NK-92 (cell line): ENCODE data around the gene DDAH2.

Experiments used
- DNase-seq: peaks from one replicate; lab custom pipeline; 2025; ENCODE audit not compliant: unreplicated experiment; lab: John Stamatoyannopoulos, UW

The DDAH2 gene

DNA sequence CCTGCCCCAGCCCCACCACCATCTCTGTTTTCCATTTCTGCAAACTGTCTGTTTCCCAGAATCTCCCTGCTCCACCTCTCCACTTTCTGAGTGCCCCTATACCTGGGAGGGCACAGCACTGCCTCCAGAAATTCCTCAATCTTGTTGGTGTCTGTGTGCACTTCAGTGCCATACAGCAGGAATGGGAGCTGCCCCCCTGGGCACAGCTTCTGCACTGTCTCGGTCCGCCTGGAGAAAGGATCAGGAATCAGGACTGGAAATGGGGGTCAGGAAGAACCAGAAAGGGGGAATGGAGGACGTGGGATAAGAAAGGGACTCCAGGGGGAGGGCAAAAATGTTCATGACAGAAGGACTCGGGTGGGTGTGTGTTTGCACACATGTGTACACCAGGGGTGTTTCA is 4.6 kb upstream of the DDAH2 start:
- DNase-seq, result no peak

DNA sequence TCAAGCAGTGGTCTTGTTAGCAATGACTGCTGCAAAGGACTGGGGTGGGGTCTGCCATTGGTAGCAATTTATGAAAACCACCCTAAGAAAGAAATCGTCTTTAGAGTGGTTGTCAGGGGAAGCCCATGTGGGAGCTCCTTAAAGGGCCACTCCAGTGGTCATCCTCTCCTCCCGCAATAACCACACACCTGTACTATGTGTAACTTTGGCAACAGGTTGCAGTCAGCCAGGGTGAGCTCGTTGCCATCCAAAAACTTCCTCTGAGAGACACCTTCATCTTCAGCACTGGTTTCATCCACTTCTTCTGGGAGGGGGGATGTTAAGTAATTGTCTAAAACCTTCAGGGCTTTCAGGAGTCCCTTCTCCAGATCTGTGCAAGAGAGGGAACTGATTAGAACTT is 2.9 kb upstream of the DDAH2 start:
- DNase-seq, result no peak

DNA sequence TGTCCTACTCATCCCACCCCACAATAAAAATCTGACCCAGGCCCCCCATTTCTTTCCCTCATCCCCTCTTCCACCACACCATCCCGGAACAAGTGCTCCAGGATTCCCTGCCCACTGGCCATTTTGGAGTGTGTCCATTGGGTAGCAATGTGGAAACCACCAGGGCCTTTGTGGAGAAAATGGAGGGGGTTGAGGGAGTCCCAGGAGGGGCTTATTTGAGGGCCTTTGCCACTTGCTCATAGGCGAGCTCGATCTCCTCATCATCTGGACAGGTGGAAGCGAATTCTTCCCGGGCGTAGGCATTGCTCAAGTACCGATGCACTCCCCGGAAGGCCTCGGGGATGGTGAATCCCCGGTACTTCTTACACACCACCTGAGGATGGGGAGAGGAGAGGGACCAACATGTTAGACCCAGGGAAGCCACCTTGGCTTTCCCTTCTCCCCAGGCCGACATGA is 1.6 kb upstream of the DDAH2 start:
- DNase-seq, result no peak

DNA sequence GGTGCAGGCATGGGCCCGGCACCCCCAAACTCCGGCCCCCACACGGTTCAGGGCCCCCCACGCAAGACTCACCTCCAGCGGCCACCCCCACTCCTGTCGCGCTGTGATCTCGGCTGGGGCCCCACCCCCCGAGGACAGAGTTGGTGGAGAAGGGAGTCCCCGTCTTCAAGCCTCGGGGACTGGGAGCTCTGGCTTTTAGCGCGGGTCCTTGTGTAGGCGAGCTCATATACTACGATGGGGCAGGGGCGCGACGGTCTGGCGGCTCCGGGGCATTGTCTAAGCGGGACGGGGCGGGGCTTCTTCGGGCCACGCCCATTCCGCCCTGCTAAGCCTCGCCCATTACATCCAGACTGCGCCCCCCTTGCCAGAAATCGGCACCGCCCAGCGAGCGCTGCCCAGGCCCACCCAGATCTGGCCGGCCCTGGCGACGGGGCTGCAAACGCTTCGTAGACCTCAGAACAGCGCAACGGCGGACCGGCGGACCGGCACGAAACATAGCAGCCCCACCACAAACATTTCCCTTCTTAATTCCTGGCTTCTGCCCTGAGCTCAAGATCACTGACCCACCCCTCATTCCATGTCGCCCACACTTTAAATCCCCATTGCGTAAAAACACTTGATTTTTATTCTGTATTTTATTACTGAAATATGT is 1.0 kb upstream of the DDAH2 start:
- DNase-seq, result no peak

DNA sequence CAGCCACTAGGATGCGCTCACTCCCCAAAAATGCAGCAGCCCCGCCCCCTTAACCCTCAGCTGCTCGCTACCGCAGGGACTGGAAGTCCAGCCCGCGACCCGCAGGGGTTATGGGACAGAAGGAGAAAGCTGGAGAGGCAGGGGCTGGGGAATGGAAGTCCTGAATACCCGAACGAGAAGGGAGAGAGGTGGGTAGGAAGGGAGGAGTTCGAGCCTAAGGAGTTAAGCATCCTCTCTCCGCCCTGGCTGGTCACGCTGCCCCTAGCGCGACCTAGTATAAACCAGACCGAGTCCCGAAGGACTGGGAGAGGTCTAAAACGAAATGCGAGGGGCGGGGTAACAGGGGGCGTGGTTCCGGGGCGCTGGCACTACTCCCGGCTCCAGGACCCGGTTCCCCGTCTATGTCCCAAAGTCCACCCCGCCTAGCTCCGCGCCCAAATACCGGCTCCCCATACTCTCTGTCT is 448 bp upstream of the DDAH2 start:
- DNase-seq, result no peak

DNA sequence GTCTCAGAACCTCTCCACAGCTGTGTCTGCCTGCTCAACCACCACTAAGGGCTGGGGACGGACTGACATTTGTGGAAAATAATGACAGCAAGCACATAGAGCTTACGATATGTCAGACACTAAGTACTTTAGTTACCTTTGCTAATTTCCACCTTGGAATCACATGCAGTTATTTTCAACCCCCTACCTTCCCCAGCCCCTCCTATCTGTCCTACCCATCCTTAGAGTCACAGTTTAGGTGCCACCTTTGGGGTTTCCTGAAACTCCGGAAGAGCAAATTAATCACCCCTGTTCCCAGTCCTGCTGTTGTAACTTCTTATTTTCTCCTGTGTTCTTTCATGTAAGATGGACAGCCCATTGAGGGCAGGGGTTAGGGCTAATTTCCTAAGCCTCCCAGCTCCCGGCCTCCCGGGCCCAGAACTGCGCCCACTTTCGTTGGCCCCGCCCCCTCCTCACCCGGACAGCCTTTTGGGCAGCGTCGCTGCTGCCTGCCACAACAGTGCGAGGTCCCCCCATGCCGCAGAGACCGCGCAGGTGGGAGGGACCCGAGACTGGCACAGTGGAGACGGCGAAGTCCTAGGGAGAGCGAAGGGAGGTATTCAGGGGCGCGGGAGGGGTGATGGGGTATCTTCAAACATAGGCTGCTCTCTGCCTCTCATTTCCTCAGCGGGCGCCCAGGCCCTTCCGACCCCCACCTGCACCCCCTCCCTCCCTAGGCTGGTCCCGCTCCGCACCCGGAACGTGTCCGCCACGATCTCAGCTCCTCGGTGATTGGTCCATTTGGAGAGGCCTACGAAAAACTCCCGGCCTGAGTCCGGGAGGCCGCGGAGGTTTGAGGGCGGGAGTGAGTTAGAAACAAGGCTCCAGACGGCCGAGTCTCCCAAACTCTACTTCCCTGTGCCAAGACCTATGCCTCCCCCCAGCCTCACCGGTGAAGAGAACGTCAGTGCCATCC is 1.1 kb downstream of the DDAH2 start:
- DNase-seq, result no peak

DNA sequence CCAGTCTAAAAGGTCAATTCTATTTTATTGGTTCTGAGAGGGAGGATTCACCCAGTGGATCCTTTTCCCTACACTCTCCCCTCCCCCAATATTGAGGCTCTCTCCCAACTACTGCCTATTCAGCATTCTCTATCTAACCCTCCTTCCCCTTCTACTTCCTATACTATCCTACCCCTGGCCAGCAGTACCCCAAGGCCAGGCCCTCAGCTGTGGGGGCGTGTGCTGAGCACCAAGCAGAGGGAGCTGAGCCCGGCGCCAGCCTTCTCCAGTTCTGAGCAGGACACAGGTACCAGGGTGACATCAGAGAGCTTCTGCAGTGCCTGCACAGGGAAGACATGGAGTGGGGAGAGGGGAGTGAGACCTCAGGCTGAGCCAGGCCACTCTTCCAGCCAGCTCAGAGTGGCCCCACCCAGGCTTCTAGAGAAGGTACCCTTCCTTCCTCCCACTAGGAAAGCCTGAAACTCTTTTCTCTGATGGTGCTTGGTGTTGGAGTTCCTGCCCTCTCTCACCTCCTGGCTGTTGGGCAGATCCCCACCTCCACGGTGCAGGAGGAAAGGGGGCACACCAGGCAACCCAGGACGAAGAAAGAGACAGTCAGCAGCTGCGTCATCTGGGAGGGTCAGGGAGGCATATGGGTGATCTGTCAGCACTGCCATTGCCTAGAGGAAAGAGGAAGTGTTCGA is 1.9 kb downstream of the DDAH2 start:
- no peak for DNase-seq

DNA sequence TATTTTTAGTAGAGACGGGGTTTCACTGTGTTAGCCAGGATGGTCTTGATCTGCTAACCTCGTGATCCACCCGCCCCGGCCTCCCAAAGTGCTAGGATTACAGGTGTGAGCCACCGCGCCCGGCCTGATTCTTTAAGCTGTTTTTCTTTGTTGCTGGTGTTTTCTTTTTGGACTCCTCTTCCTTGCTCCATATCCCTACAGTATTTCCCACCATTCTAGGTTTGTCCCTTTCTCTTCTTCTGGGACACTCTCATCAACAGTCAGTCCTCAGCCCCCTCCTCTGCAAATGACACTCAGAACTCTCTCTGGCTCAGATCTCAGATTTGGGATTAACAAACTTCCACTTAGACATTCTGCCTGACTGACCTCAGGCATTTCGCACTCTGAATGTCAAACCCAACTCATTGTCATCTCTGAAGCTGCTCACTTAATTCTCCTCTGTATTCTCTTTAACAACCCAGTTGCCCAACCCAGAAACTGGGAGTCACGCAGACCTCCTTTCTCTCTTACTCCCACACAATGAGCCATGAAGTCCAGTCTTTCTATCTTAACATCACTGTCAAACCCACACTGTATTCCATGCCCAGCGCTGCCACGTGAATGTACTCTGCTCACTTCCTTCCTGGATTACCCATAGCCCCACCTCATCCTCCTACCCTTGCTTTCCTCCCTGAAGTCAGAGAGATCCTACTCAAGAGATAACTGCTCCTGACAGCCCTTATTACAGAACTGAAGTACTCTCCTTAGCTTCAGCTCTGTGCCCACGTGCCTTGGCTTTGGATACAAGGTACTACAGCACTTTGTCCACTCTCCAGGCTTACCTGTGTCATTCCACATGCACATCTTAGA is 3.4 kb downstream of the DDAH2 start:
- no peak for DNase-seq

DNA sequence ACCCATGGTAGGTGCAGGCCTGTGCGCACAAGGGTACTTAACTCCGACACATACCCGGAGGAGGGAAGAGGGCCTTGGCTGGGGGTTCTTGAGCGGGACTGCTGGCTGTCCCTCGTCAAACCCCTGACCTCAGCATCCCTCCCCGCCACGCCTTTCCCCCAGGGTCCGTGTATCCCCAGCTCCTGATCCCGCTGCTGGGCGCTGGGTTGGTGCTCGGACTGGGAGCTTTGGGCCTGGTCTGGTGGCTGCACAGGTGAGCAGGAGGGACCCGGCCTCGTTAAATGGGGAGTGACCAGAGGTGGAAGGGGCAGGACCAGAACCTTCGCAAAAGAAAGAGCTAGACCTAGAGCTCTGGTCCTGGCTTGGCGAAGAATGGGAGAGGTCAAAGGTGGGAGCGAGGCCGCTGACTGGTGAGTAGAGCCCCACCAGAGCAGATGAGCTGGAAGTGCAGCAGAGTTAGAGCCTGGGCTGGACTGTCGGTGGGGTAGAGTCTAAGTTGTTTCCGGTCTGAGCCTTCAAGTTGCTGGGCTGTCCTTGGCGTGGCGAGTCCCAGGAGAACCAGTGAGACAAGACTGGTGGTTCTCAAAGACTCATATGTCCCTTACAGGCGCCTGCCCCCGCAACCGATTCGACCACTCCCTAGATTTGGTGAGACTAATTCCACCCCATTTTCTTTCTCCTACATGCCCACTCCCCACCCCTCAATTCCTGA is 5.0 kb downstream of the DDAH2 start:
- no peak for DNase-seq

DNA sequence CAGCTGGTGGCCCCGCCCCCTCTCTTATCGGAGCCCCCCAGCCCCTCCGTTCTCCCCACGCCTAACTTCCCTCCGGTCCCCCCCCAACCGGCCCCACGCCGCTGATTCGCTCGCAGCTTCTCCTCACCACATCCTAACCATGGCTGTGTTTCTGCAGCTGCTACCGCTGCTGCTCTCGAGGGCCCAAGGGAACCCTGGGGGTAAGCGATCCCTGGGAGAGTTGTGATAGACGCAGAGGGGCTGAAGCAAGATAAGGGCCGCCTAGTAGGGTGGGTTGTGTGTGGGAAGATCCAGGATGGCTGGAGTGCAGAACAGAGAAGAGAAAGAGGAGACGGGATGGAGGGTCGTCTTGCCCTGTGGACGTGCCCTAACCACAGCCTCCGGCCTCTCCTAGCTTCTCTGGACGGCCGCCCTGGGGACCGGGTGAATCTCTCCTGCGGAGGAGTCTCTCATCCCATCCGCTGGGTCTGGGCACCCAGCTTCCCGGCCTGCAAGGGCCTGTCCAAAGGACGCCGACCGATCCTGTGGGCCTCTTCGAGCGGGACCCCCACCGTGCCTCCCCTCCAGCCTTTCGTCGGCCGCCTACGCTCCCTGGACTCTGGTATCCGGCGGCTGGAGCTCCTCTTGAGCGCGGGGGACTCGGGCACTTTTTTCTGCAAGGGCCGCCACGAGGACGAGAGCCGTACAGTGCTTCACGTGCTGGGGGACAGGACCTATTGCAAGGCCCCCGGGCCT is 5.7 kb downstream of the DDAH2 start, which contains the start of gene MPIG6B:
Gene MPIG6B (plus strand): TSS at position 129 of the 735 bp plus-strand sequence. CDS start 11 bp downstream, at position 140.
- DNase-seq, result no peak

DNA sequence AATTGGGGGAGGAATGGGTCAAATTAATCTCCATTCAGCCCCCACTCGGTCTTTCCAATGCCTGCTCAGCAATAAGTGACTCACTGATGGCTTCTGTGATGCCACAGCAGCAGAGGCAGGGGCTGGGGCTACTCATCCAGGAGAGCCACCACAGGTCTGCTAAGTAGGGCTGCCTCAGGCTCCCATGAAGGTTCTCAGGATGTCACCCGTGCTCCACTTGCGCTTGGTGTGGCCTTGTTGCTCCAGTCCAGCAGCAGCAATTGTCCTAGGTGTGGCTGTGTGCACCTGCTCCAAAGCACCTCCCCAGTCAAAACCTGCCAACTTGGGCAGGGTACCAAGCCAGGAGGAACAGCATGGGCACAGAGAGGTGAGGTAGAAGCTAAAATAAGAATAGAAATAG is 6.9 kb downstream of the DDAH2 start:
- DNase-seq, result no peak

DNA sequence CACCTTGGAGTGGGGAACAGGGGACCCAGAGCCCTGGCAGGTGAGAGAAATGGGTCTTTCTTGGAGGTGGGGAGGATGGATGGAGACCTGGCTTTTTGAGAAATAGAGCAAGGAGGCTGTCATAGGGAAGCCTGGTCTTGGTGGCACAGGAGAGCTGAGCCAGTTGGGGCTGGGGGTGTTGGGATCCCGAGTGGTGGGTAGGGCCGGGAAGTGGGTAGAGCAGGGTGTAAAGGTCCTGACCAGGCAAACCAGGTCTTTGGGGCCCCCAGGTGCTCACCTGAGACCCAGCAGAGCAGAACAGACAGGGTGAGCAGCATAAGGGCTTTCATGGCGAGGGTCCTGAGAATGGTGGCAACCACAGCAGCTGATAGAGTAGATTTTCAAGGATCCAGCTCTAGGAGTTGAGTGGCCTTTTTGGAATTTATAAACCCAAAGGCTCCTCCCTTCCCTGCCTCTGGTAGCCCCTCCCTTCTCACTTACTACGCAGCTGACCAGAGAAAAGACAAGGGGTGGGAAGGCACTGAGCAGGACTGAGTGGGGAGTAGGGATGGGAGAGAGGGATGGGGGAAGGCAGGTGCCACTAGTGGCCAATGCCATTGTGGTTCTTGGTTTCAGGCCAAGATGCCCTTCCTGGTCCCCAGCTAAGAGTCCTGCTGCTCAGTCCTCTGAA is 7.6 kb downstream of the DDAH2 start, which contains the start of gene LY6G6C:
Gene LY6G6C (minus strand): TSS at position 396 of the 670 bp plus-strand sequence. CDS start 67 bp downstream, at position 329.
- DNase-seq, result no peak

DNA sequence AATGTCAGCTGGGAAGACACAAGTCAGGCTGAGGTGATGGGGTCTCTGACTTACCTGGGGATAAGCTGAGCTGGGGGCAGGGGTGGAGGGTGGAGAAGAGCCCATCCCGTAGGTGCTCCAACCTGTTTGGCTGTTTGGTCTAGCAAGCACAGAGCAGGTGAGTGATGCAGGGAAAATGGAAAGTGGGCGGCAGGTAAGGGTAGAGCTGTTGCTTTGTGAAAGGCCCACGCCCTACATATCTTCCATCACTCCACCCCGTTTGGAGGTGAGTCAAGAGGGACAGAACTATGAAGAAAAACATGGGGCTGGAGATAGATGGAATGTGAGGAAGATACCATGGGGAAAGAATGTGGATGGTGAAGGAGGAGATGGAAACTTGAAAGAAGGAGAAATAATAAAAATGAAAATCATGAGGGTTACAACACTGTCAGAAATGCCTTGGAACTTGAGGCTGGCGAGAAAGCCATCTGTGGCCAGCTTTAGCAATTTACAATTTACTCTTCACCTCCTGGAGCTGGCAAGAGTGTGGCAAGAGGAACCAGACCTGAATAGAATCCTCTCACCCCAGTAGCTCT is 8.8 kb downstream of the DDAH2 start:
- no peak for DNase-seq

DNA sequence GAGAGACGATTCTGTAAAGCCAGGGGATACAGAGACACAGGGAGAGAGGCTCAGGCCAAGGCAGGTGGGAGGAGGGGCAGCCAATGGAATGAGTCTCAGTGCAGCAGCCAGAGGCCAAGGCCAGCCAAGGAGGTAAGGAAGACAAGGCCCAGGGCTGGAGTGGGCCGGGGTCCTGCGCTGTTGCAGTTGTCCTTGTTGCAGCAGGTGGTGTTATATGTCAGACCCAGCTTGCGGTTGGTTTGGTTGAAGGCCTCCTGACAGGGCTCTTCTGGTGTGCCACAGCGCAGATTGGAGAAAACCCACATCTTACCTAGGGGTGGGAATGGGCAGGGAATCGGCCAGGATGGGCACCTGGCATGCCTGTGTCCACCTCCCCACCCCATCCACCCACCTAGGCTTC is 10.1 kb downstream of the DDAH2 start:
- no peak for DNase-seq

DNA sequence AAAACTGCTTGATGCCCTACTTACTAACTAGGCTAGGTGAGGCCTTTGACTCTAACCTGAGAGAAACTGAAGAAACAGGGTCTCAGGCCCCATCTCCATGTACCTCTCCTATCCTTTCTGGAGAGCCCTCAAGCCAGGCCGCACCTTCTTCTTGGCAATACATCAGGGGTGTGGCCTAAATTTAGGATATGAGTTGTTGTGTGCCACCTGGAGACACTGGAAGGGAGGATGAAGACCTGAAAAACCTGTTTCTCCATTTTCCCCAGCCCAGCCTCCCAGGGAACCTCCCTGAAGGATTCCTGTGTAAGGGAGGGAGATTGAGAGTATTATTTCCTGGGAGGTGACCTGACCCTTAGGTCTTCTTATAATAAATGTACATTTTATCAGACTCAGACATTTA is 10.8 kb downstream of the DDAH2 start:
- DNase-seq, result no peak

DNA sequence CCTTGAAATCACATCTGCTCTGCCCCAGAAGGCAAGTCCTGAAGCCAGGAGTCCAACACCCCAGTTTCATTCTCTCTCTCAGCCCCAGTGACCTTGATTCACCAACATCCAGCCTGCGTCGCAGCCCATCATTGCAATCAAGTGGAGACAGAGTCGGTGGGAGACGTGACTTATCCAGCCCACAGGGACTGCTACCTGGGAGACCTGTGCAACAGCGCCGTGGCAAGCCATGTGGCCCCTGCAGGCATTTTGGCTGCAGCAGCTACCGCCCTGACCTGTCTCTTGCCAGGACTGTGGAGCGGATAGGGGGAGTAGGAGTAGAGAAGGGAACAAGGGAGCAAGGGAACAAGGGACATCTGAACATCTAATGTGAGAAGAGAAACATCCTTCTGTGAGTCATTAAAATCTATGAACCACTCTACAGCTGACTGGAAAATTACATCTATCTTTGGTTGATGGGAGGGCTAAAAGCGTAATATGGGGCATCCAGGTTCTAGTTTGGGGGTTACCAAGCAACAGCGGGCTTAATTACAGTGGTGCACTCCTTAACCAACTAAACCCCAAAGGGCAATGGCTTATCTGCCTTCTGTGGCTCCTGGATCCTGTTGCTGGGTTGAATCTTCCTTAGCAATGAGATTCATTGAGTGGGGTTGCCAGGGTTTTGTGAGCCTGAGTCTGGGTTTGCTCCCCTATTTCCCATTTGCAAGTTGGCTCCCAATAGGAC is 11.4 kb downstream of the DDAH2 start:
- DNase-seq, result no peak
